NCI-H146 (cell line): ENCODE measurements around the gene RAB3D.
A peak's percentile ranks its signal among the peaks of the same experiment; 100 is the strongest.
"Not testable (repeated sequence)": the region's sequence is repeated elsewhere in the genome, so short reads cannot be mapped to it uniquely, and the experiment has no call there.

Experiments used
- DNase-seq: peaks from one replicate; lab custom pipeline; 2025; lab: John Stamatoyannopoulos, UW

RAB3D gene

DNA sequence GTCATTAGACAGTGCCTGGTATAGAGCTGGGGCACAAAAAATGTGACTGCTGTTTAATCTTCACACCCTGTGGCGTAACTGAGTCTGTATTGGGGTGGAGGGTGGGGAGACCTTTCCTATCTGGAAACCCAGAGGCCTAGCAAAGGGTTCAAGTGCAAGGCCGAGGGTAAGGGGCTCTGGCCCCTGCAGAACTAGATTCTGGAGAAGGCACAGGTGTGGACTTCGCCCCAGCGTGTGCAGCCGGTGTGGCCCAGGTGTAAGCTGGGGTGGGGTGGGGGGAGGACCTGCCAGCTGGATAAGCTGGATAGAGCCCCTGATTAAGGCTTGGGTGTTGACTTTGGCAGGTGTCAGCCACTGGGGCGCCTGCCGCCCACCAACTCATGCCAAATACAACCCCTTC lies 1.3 kb downstream of the RAB3D start:
- no peak for DNase-seq

DNA sequence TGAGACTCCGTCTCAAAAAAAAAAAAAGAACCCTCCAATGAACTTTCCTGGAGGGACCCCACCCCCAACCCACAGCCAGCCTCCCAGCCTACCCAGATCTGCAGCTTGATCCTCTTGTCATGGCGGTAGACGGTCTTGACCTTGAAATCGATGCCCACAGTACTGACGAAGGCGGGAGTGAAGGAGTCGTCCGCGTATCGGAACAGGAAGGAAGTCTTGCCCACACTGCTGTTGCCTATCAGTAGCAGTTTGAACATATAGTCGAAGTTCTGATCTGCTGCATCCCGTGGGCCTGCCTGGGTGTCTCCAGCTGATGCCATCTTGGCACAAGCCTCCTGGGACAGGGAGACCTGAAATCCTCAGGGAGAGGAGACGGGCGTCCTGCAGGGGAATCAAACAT lies 2.4 kb downstream of the RAB3D start:
- DNase-seq: no peak

GRCh38 chr19:11335449-11336146 lies 3.9 kb downstream of the RAB3D start:
- DNase-seq: no peak

GRCh38 chr19:11333838-11334237 lies 5.6 kb downstream of the RAB3D start:
- not testable (repeated sequence) for DNase-seq

- no peak for DNase-seq
Observed at GRCh38 chr19:11332822-11333221, 6.6 kb downstream of the RAB3D start.

DNA sequence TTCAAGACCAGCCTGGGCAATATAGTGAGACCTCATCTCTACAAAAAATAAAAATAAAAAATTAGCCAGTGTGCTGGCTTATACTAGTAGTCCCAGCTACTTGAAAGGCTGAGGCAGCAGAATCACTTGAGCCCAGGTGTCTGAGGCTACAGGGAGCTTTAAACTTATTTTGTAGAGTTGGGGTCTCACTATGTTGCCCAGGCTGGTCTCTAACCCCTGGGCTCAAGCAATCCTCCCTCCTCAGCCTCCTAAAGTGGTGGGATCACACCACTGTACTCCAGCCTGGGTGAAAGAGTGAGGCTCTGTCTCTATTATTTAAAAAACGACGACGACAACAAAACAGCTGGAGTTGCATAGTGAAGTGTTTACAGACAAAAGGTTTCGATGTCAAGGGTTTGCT lies 8.0 kb downstream of the RAB3D start:
- no peak for DNase-seq

DNA sequence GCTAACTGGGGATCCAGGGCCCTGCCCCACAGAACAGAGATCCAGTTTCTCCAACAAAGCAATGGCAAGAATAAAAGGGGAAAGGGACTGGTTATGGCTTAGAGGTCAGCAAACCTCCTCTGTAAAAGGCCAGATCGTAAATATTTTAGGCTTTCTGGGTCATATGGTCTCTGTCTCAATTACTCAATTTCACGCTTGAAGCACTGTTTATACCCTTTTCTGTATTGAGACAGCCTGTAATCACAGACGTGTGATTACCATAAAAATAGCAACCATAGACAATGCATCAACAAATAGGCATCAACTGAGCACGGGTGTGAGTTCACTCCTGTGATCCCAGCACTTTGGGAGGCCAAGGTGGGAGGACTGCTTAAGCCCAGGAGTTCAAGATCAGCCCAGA lies 9.3 kb downstream of the RAB3D start:
- no peak for DNase-seq

DNA sequence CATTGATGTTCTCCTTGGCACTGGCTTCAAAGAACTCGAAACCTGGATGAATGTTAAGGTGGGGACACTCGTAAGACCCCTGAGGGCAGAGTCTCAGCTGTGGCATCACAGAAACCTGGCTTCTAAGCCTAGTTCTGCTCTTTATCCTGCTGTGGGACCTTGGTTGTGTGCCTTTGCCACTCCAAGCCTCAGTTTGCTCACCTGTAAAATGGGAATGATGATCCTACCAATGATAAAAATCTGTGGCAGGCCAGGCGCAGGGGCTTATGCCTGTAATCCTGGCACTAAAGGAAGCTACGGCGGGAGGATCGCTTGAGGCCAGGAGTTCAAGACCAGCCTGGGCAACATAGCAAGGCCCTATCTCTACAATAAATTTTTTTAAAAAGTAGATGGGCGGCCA lies 13.9 kb downstream of the RAB3D start:
- no peak for DNase-seq

- DNase-seq: no peak
Observed at GRCh38 chr19:11324748-11325389, 14.6 kb downstream of the RAB3D start.

GRCh38 chr19:11324079-11324661 lies 15.3 kb downstream of the RAB3D start:
- DNase-seq: no peak

- no peak for DNase-seq
Observed at GRCh38 chr19:11323601-11324078, 15.8 kb downstream of the RAB3D start.

DNA sequence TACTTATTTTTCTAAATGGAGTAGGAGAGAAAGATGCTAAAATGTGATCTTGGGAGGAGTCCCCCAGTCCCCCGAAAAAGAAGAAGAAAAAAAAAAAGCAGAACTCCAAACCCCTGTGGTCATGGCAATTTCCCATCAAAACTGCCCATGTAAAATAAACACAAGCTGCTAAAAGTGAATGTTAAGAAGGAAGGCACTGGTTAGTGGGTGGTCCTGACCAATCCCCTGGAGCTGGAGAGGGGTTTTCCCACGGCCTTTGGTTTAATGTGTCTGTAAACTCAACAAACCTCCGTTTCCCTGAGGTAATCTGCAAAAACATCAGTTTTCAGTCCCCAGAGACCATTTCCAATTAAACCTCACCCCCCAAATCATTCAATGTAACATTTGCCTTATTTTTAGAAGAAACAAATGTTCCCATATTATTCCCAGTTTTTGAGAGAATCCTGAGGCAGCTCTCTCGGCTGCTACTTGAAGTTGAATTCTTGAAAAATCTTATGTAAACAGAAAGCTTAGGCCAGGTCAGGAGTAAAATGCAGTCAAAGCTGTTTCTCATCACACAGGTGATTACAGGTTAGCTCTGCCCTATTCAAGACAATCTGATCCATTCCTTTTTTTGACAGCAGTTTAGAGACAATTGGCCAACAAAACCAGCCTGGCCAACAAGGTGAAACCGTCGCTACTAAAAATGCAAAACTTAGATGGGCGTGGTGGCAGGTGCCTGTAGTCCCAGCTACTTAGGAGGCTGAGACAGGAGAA lies 17.0 kb downstream of the RAB3D start:
- no peak for DNase-seq

- no peak for DNase-seq
Observed at GRCh38 chr19:11321191-11322126, 18.0 kb downstream of the RAB3D start.

DNA sequence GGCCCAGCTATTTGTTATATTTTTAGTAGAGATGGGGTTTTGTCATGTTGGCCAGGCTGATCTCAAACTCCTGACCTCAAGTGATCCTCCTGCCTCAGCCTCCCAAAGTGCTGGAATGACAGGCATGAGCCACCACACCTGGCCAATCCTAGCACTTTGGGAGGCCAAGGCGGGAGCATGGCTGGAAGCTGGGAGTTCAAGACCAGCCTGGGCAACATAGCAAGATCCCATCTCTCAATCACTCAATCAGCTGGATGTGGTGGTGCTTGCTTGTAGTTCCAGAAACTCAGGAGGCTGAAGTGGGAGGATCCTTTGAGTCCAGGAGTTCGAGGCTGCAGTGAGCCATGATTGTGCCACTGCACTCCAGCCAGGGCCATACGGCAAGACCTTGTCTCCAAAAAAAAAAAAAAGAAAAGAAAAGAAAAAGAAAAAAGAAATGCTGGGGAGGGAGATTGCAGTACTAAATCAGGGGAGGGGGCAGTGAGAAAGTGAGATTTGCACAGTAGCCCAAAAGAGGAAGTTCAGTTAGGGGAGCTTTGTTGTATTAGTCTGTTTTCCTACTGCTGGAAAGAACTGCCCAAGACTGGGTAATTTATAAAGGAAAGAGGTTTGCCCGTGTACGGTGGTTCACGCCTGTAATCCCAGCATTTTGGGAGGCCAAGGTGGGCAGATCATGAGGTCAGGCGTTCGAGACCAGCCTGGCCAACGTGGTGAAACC lies 19.0 kb downstream of the RAB3D start:
- not testable (repeated sequence) for DNase-seq

DNA sequence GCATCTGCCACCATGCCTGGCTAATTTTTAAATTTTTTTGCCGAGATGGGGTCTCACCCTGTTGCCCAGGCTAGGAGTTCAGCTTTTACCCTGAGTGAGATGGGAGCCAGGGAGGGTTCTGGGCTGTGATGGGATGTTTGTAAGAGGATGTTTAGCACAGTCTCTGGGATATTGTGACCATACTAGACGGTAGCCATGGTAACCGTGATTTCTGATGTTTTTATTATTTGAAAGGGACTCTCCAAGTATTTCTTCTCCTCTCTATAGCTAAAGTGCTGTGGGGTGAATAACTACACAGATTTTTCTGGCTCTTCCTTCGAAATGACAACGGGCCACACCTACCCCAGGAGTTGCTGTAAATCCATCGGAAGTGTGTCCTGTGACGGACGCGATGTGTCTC lies 33.1 kb downstream of the RAB3D start:
- no peak for DNase-seq

GRCh38 chr19:11304936-11305335 lies 34.5 kb downstream of the RAB3D start:
- no peak for DNase-seq

DNA sequence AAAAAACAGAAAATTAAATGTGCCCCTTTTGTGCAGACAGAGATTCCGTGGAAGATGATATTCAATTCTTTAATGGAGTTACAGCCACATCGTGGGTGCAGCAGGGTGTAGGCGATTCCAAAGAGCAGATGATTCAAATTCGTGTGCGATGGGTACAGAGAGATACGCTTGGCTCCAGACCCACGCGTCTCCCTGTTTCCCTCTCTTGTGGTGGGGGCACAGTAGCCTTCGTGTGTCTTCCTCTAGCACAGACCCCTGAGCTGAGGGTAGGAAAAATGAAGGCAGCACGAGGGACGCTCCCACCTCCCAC lies 38.7 kb downstream of the RAB3D start:
- DNase-seq: no peak

DNA sequence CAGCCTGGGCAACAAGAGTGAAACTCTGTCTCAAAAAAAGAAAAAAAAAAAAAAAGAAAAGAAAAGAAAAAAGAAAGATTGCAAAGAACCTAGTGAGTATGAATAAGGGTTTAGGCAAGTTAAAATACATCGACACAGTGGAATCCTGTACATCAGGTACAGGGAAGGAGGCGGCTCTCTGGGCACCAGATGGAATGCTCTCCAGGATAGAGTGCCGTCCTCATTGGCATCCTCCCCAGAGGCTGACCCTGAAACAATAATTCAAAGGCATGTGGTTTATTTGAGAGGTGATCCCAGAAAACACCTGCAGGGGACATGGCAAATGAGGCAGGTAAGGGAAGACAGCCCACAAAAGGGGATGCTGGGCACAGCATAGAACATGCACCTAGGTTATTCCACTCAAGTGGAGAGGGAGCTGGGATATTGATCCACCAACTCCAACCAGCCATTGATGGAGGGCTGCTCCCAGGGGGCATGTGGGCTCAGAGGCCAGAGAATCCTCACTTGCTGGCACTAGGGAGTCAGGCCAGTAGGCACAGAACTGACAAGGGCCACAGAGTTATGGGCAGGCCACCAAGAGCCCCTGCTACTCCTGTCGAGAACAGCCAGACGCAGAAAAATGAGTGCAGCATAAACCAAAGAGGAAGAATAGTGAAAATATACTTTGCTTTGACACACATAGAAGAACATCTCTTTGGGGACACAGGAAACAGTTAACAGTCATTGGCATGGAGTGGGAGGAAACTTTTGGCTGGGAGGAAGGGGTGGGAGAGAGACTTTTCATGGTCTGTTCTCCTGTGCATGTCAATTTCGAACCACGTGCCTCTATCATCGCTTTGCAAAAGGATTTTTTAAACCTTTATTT lies 39.3 kb downstream of the RAB3D start:
- DNase-seq: no peak

DNA sequence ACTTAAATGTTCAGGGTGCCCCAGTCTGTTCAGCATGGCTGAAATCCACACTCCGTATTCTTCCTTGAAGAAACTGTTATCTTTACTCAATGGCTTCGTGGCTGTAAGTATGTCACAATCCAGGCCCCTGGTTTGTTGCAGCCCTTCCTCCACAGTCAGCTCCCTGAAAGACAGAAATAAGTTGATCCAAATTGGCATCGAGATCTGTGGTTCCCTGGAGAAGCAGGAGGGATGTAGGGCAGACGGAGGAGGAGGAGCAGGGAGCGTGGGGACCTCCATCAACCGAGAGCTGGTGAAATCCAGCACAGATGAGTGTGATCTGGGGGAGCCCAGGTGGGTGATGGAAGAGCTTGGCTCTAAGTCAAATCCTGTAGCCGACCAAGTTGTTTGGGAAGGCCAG lies 43.2 kb downstream of the RAB3D start:
- no peak for DNase-seq

- DNase-seq: peak; percentile 36
Observed at GRCh38 chr19:11295665-11296245, 43.7 kb downstream of the RAB3D start, which contains the start of gene TSPAN16. Gene TSPAN16, plus strand, starts transcription at chr19:11296160. Its CDS starts 138 bp downstream, at chr19:11296298.
